H1 (cell line): ENCODE measurements around the gene EFCAB8. TPM values are rescaled to one million over a fixed set of nuclear protein-coding genes. Genes with fewer than 3 reads are reported as not detected.

Experiments
- CTCF ChIA-PET: fragments of 300-600 bp; sonication (Branson Sonifier 250); formaldehyde crosslinking; loops from one replicate; lab custom pipeline; 2021; ENCODE audit not compliant: partially characterized antibody; lab: Charles Lee
- POLR2A ChIA-PET: fragments of 300-600 bp; sonication (Branson Sonifier 250); formaldehyde crosslinking; loops from one replicate; lab custom pipeline; 2021; ENCODE audit warnings: inconsistent platforms; ENCODE audit not compliant: partially characterized antibody; lab: Charles Lee
- DNase-seq, 2 experiments: peaks; one replicate each; pipeline versions ENCODE4 v3.0.0 to v3.0.0-alpha.2; 2010 to 2022; ENCODE audit warnings: low spot score in 2 of 2, low read depth in 1 of 2, mixed read lengths in 1 of 2
- FAIRE-seq: peaks from 2 replicates; lab custom pipeline; 2011; peaks lifted over from hg19 to GRCh38; lab: Jason Lieb, UNC
- H2AFZ ChIP-seq: 2 replicates; pipeline ENCODE4 v1.8.1; 2012; ENCODE audit warnings: low read length, inconsistent platforms
- H2AK5ac ChIP-seq: 2 replicates; pipeline ENCODE4 v1.6.1; 2013; ENCODE audit warnings: low read depth, low read length
- H2BK120ac ChIP-seq: replicated peaks from 2 replicates; pipeline ENCODE3; 2013; ENCODE audit warnings: low read depth, low read length, inconsistent platforms
- H2BK12ac ChIP-seq: 2 replicates; pipeline ENCODE4 v1.6.1; 2013; ENCODE audit warnings: low read depth, low read length
- H2BK15ac ChIP-seq: 2 replicates; pipeline ENCODE4 v1.6.1; 2013; ENCODE audit warnings: low read length
- H2BK20ac ChIP-seq: 2 replicates; pipeline ENCODE4 v1.6.1; 2013; ENCODE audit warnings: low read length
- H2BK5ac ChIP-seq: 2 replicates; pipeline ENCODE4 v1.6.1; 2013; ENCODE audit warnings: low read depth, low read length
- H3K14ac ChIP-seq: 2 replicates; pipeline ENCODE4 v1.6.1; 2013; ENCODE audit warnings: inconsistent platforms; ENCODE audit not compliant: insufficient read length
- H3K18ac ChIP-seq: 2 replicates; pipeline ENCODE4 v1.6.1; 2013; ENCODE audit warnings: low read length; ENCODE audit errors: extremely low read depth
- H3K23ac ChIP-seq: 2 replicates; pipeline ENCODE4 v1.6.1; 2013; ENCODE audit warnings: inconsistent platforms; ENCODE audit not compliant: insufficient read length
- H3K23me2 ChIP-seq: 2 replicates; pipeline ENCODE4 v1.6.1; 2013; ENCODE audit warnings: low read depth, low read length
- H3K27ac ChIP-seq: 2 replicates; pipeline ENCODE4 v1.6.1; 2011; ENCODE audit warnings: low read depth, low read length, inconsistent platforms
- H3K27me3 ChIP-seq, 4 experiments: replicated peaks in 1 of 4; 1 replicate in 1 of 4; 2 replicates in 3 of 4; pipeline versions ENCODE4 v1.6.1 to v1.8.1; 2011 to 2013; ENCODE audit warnings: low read length in 3 of 4, mild to moderate bottlenecking in 3 of 4, inconsistent platforms in 2 of 4, mixed read lengths in 2 of 4, moderate library complexity in 1 of 4; ENCODE audit not compliant: control insufficient read depth in 3 of 4, insufficient read depth in 3 of 4; ENCODE audit errors: extremely low read depth in 1 of 4
- H3K36me3 ChIP-seq, 4 experiments: 2 replicates each; pipeline versions ENCODE4 v1.6.1 to v1.8.1; 2011 to 2013; ENCODE audit warnings: mild to moderate bottlenecking in 4 of 4, low read length in 3 of 4, moderate library complexity in 2 of 4, control low read depth in 1 of 4, inconsistent platforms in 1 of 4; ENCODE audit not compliant: insufficient read depth in 4 of 4, control insufficient read depth in 2 of 4
- H3K4ac ChIP-seq: replicated peaks from 2 replicates; pipeline ENCODE3; 2013; ENCODE audit warnings: low read length, low read depth, mixed read lengths, inconsistent platforms; ENCODE audit not compliant: insufficient read length
- H3K4me1 ChIP-seq, 4 experiments: replicated peaks in 1 of 4; 1 replicate in 1 of 4; 2 replicates in 3 of 4; pipeline versions ENCODE4 v1.6.1 to v1.8.1; 2011 to 2013; ENCODE audit warnings: low read length in 3 of 4, inconsistent platforms in 2 of 4, mixed read lengths in 1 of 4; ENCODE audit not compliant: insufficient read depth in 4 of 4, control insufficient read depth in 3 of 4
- H3K4me2 ChIP-seq, 2 experiments: 2 replicates each; pipeline versions ENCODE4 v1.6.1 to v1.8.1; 2011 to 2013; ENCODE audit warnings: low read depth in 2 of 2, low read length in 2 of 2, control low read depth in 1 of 2, inconsistent platforms in 1 of 2, mild to moderate bottlenecking in 1 of 2; ENCODE audit not compliant: insufficient read depth in 1 of 2
- H3K4me3 ChIP-seq, 4 experiments: fragments of 200-600, 300-600 bp in 1 of 4; sonication (generic), shearing (Covaris generic), sonication (Bioruptor Twin) in 1 of 4; 2 replicates each; pipeline versions ENCODE4 v1.5.1 to v1.8.1; 2011 to 2016; ENCODE audit warnings: low read length in 4 of 4, low read depth in 3 of 4, control low read depth in 2 of 4, inconsistent platforms in 2 of 4, mild to moderate bottlenecking in 2 of 4, mixed read lengths in 1 of 4, moderate library complexity in 1 of 4; ENCODE audit not compliant: insufficient read depth in 2 of 4; ENCODE audit errors: extremely low read depth in 1 of 4
- H3K56ac ChIP-seq: replicated peaks from 2 replicates; pipeline ENCODE3; 2013; ENCODE audit warnings: low read depth, mild to moderate bottlenecking, mixed read lengths, low read length, inconsistent platforms; ENCODE audit not compliant: insufficient read length
- H3K79me1 ChIP-seq: 2 replicates; pipeline ENCODE4 v1.6.1; 2013; ENCODE audit warnings: low read depth, low read length, control low read depth
- H3K79me2 ChIP-seq, 2 experiments: 2 replicates each; pipeline versions ENCODE4 v1.6.1 to v1.8.1; 2012 to 2013; ENCODE audit warnings: low read length in 2 of 2, mild to moderate bottlenecking in 2 of 2, inconsistent platforms in 1 of 2; ENCODE audit not compliant: insufficient read depth in 2 of 2, control insufficient read depth in 1 of 2
- H3K9ac ChIP-seq, 4 experiments: replicated peaks in 1 of 4; 1 replicate in 1 of 4; 2 replicates in 3 of 4; pipeline versions ENCODE4 v1.6.1 to v1.8.1; 2011 to 2013; ENCODE audit warnings: low read depth in 3 of 4, low read length in 3 of 4, control low read depth in 2 of 4, mild to moderate bottlenecking in 2 of 4, moderate library complexity in 2 of 4, inconsistent platforms in 1 of 4; ENCODE audit errors: extremely low read depth in 1 of 4
- H3K9me3 ChIP-seq, 2 experiments: 2 replicates each; pipeline versions ENCODE4 v1.6.1 to v1.8.1; 2012 to 2013; ENCODE audit warnings: mild to moderate bottlenecking in 2 of 2, moderate library complexity in 2 of 2, control low read depth in 1 of 2, inconsistent platforms in 1 of 2, low read depth in 1 of 2, low read length in 1 of 2, mixed read lengths in 1 of 2; ENCODE audit not compliant: insufficient read depth in 2 of 2
- H4K20me1 ChIP-seq, 2 experiments: replicated peaks in 1 of 2; 2 replicates each; pipeline versions ENCODE3 to v1.8.1; 2011 to 2013; ENCODE audit warnings: inconsistent platforms in 2 of 2, low read length in 2 of 2, mild to moderate bottlenecking in 1 of 2; ENCODE audit not compliant: insufficient read depth in 2 of 2, control insufficient read depth in 1 of 2
- H4K5ac ChIP-seq: 2 replicates; pipeline ENCODE4 v1.6.1; 2013; ENCODE audit warnings: low read length, low read depth, mixed read lengths, inconsistent platforms; ENCODE audit not compliant: insufficient read length
- H4K8ac ChIP-seq: 2 replicates; pipeline ENCODE4 v1.8.0; 2013; ENCODE audit warnings: mild to moderate bottlenecking, moderate library complexity, low read length, inconsistent platforms; ENCODE audit not compliant: insufficient read depth; ENCODE audit errors: extremely low read depth
- H4K91ac ChIP-seq: replicated peaks from 2 replicates; pipeline ENCODE3; 2013; ENCODE audit warnings: low read length, mixed read lengths, inconsistent platforms; ENCODE audit not compliant: insufficient read length
- CEBPB ChIP-seq: IDR thresholded peaks from 2 replicates; pipeline ENCODE4 v1.6.1; 2012; ENCODE audit warnings: low read depth, low read length
- EGR1 ChIP-seq: IDR thresholded peaks from 2 replicates; pipeline ENCODE4 v1.6.1; 2011; ENCODE audit warnings: low read depth, low read length, borderline replicate concordance
- KDM1A ChIP-seq: fragments of 200-600, 300-600 bp; sonication (generic); IDR thresholded peaks from 2 replicates; pipeline ENCODE4 v1.7.1; 2016; ENCODE audit warnings: mild to moderate bottlenecking, low read length, borderline replicate concordance
- RAD21 ChIP-seq, 2 experiments: IDR thresholded peaks in 1 of 2; conservative IDR thresholded peaks in 1 of 2; 2 replicates each; pipeline ENCODE4 v1.6.1; 2011; ENCODE audit warnings: low read depth in 2 of 2, low read length in 2 of 2, improper control_type of control experiment in 1 of 2, inconsistent platforms in 1 of 2, mild to moderate bottlenecking in 1 of 2, moderate library complexity in 1 of 2
- RFX5 ChIP-seq: IDR thresholded peaks from 2 replicates; pipeline ENCODE4 v1.6.1; 2011; ENCODE audit warnings: low read depth, low read length, improper control_type of control experiment, borderline replicate concordance
- RNF2 ChIP-seq: fragments of 200-900, 300-1000 bp; sonication (generic); IDR thresholded peaks from 2 replicates; pipeline ENCODE4 v1.7.1; 2016; ENCODE audit warnings: borderline replicate concordance, low read depth, mild to moderate bottlenecking, antibody characterized with exemption, low read length; ENCODE audit not compliant: poor library complexity, severe bottlenecking; ENCODE audit errors: missing control alignments
- TEAD4 ChIP-seq: IDR thresholded peaks from 2 replicates; pipeline ENCODE4 v1.6.1; 2012; ENCODE audit warnings: low read depth, low read length, inconsistent platforms, mixed read lengths
- YY1 ChIP-seq: IDR thresholded peaks from 2 replicates; pipeline ENCODE4 v1.6.1; 2011; ENCODE audit warnings: low read depth, mild to moderate bottlenecking, low read length
- WGBS, 2 experiments: shearing (Covaris generic) in 1 of 2; methylation state at CpG; one replicate each; pipeline versions ENCODE4 v1.1.6 to v1.1.7; 2013 to 2015; ENCODE audit warnings: low lambda C conversion rate in 2 of 2, mixed read lengths in 2 of 2, inconsistent platforms in 1 of 2, low coverage in 1 of 2, missing lambda C conversion rate in 1 of 2; ENCODE audit not compliant: insufficient replicate concordance in 2 of 2, insufficient coverage in 1 of 2, insufficient read length in 1 of 2; ENCODE audit errors: extremely low coverage in 1 of 2, missing lambda C conversion rate in 1 of 2; 5-methylcytosine and 5-hydroxymethylcytosine counted together
- polyA plus RNA-seq, 7 experiments: library from polyadenylated mRNA; depleted of rRNA in 3 of 7; stranded (reverse) in 5 of 7; unstranded in 2 of 7; fragments of >200 nt in 5 of 7; fragments of 200-250 nt in 2 of 7; gene quantifications; 1 replicate in 5 of 7; 2 replicates in 1 of 7; 4 replicates in 1 of 7; pipeline versions ENCODE4 v1.2.1 to v1.2.3, GENCODE V29; 2011 to 2013; ENCODE audit warnings: missing spikeins in 2 of 7, mixed read lengths in 2 of 7
- total RNA-seq: library from RNA; stranded (reverse); fragmentation: NEBNext Ultra II Directional; extraction: Animal tissue kit (Norgen Biotek cat#: 25700); gene quantifications from 2 replicates; pipeline ENCODE4 v1.2.1, GENCODE V29; 2021

Gene EFCAB8
- total and polyA plus RNA-seq, 2 of the 8 experiments (the other 6 are each of a cell fraction or from before 2014, with no cell fraction given) = 0.06 to 0.20 TPM

DNA sequence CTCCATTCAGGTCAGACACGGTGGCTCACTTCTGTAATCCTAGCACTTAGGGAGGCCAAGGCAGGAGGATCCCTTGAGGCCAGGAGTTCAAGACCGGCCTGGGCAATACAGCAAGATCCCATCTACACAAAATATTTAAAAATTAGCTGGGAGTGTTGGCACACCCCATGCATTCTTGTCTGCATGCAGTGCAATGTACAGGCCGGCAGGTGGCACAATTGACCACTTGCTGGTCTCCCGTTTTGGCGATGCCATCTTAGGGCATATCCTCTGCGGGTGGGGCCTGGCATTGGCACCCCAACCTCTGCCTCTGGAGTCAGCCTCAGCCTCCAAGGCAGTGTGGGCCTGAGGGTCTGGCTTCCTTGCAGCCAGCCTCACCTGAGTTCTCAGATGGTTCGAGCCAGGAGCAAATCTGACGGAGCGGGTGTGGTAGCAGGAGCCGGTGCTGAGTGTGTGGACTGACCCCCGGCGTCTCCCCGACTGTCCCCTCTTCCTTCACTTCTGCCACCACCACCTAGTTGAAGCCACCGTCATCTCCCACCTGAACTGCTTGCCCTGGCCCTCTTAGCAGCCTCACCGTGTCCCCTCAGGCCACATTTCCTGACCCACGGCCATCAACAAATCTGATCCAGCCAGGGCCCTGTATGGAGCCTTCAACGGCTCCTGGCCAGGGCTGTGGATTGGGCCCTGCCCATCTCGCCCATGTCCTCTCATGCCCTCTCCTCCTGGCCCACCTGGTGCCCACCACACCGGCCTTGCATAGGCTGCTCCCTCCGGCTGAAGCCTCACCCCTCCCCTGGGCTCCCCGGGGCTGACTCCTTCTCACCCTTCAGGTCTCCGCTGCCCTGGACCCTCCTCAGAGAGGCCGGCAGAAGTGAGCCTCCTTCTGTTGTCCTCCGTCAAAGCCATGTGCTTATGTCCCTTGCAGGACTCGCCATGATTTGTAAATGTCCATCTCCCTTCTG, 44.0 kb downstream of the EFCAB8 start:
- no peaks in the 10 kb centered on the region for H3K4me1 ChIP-seq
- POLR2A ChIA-PET = interaction anchor here (0.6 to 1.2 kb wide), 2 partner anchors 34 to 191 kb away, joined by 3 read pairs; no protein-coding TSS in a partner anchor
- H3K56ac ChIP-seq = no peak overlapping the region
- H3K4me3 ChIP-seq = no peak overlapping the region
- no peaks in the 10 kb centered on the region for H3K9me3 ChIP-seq
- H2AFZ ChIP-seq = peak overlapping the region; percentile 59
- no peak overlapping the region; the same call in 1 of the 2 replicates for H4K8ac ChIP-seq
- H4K5ac ChIP-seq = no peak overlapping the region
- H3K27ac ChIP-seq = no peak overlapping the region
- H2BK5ac ChIP-seq = 0 out of 2 replicates have a peak overlapping the region, but pooled peaks have one; percentile 47
- H3K23me2 ChIP-seq = no peaks in the 10 kb centered on the region
- no peaks in the 10 kb centered on the region for H3K79me2 ChIP-seq
- no peak overlapping the region for H2BK20ac ChIP-seq
- no peak overlapping the region for H3K4ac ChIP-seq
- H3K9ac ChIP-seq = no peak overlapping the region
- H3K18ac ChIP-seq = peak overlapping the region; percentile 65; the same call in 1 of the 2 replicates
- no peak overlapping the region for H2BK120ac ChIP-seq
- no peaks in the 10 kb centered on the region for H4K20me1 ChIP-seq
- H2BK12ac ChIP-seq = no peak overlapping the region; the same call in 1 of the 2 replicates
- no peak overlapping the region for H2AK5ac ChIP-seq
- CTCF ChIA-PET = interaction anchor here (0.6 to 3.8 kb wide), 41 partner anchors 8 to 664 kb away, joined by 3 to 41 read pairs (median 4); partner anchors contain the start of genes BPIFB2 and SUN5
- H2BK15ac ChIP-seq = no peak overlapping the region
- DNase-seq (peak in 1 of 2 experiments; percentile 72), FAIRE-seq (no peak)
- WGBS, 2 experiments = 72% methylated on average over 21 of the region's 25 CpGs; no CpG with 5 or more reads in 1 of the 2 experiments
- no peaks in the 10 kb centered on the region for H3K36me3 ChIP-seq
- H3K14ac ChIP-seq = no peak overlapping the region
- no peak overlapping the region for H3K4me2 ChIP-seq
- H4K91ac ChIP-seq = no peak overlapping the region
- no peaks in the 10 kb centered on the region for H3K79me1 ChIP-seq
- H3K23ac ChIP-seq = no peak overlapping the region
- no peaks in the 10 kb centered on the region for H3K27me3 ChIP-seq
- TF ChIP-seq RNF2 (no peak), CEBPB (0 out of 2 replicates have a peak, but pooled peaks have one; percentile 20), KDM1A (peak; percentile 90), TEAD4 (peak; percentile 51; the same call in 1 of the 2 replicates), RAD21 (IDR thresholded peaks at IDR 0.05 in 1 of 2, conservative IDR thresholded peaks at IDR 0.05 in 1 of 2; ENCODE audit: low read depth in 2 of 2, low read length in 2 of 2) (peak; percentile 94 to 95), YY1 (peak; percentile 78; the same call in 1 of the 2 replicates), RFX5 (no peak), EGR1 (no peak)
